Endothelial cell of umbilical vein (primary cell): Measurements from ENCODE around the gene NHS.

Source experiments
- CTCF ChIP-seq, 2 donors: IDR thresholded peaks; 1 replicate in 1 of 2; 2 replicates in 1 of 2; pipeline ENCODE4 v1.5.1; 2011; ENCODE audit warnings: low read length in 2 of 2, mild to moderate bottlenecking in 2 of 2, moderate library complexity in 2 of 2, control low read depth in 1 of 2, inconsistent platforms in 1 of 2, low read depth in 1 of 2; ENCODE audit not compliant: insufficient read depth in 1 of 2; ENCODE audit errors: extremely low read depth in 1 of 2
- EZH2 ChIP-seq: IDR thresholded peaks from 2 replicates; pipeline ENCODE4 v1.6.1; 2012; ENCODE audit warnings: borderline replicate concordance, low read depth, mild to moderate bottlenecking, moderate library complexity, low read length, inconsistent platforms; ENCODE audit not compliant: severe bottlenecking
- JUN ChIP-seq: IDR thresholded peaks from 2 replicates; pipeline ENCODE4 v1.6.1; 2011; ENCODE audit warnings: borderline replicate concordance, low read depth; ENCODE audit not compliant: insufficient read length, insufficient read depth
- MAX ChIP-seq: IDR thresholded peaks from 2 replicates; pipeline ENCODE4 v1.6.1; 2011; ENCODE audit not compliant: insufficient read depth, insufficient read length
- POLR2A ChIP-seq: IDR thresholded peaks from 2 replicates; pipeline ENCODE4 v1.6.1; 2012; ENCODE audit warnings: low read depth, mild to moderate bottlenecking, control low read depth, low read length
- POLR2AphosphoS5 ChIP-seq: IDR thresholded peaks from 2 replicates; pipeline ENCODE4 v1.6.1; 2012; ENCODE audit warnings: low read depth, mild to moderate bottlenecking, control low read depth, low read length, moderate library complexity; ENCODE audit not compliant: insufficient read depth

GRCh38 chrX:17559728-17560379 is 184.9 kb downstream of the NHS start:
- TF ChIP-seq CTCF (IDR thresholded peaks at IDR 0.05; ENCODE audit: extremely low read depth in 1 of 2, insufficient read depth in 1 of 2, low read depth in 1 of 2, low read length in 2 of 2) (no peak), EZH2 (no peak), POLR2A (no peak), MAX (no peak), POLR2AphosphoS5 (no peak), JUN (no peak)
